HCT116 (cell line): ENCODE data around the gene FMO2. TPM values are rescaled to one million over a fixed set of nuclear protein-coding genes. Genes with fewer than 3 reads are reported as not detected.

Experiments
- ATAC-seq: fragments of 200-7000 bp; cut with Tn5 transposase; 2 replicates; pipeline ENCODE4 v1.9.1; 2020; ENCODE audit warnings: mild to moderate bottlenecking, moderate library complexity
- BruUV-seq: library from RNA; stranded (reverse); fragments of 400-500 nt; replicated peaks from 2 replicates; lab custom pipeline; 2021; lab: Mats Ljungman, UMichigan
- CTCF ChIA-PET: fragments of 300-600 bp; sonication (Branson Sonifier 250); formaldehyde crosslinking; loops from one replicate; lab custom pipeline; 2021; ENCODE audit warnings: antibody characterized with exemption; lab: Charles Lee
- POLR2A ChIA-PET: fragments of 300-600, 350-600 bp; sonication (Branson Sonifier 250); formaldehyde crosslinking; loops from one replicate; lab custom pipeline; 2021; ENCODE audit warnings: antibody characterized with exemption; lab: Charles Lee
- RAD21 ChIA-PET, 2 experiments: fragments of 300-600 bp; sonication (Branson Sonifier 250); formaldehyde crosslinking; loops; one replicate each; lab custom pipeline; 2023; ENCODE audit warnings: low total read pairs in 2 of 2; ENCODE audit not compliant: uncharacterized antibody in 2 of 2, unreplicated experiment in 2 of 2, low non-redundant PET in 1 of 2; lab: Charles Lee
- DNase-seq: peaks from one replicate; pipeline ENCODE4 v3.0.0-alpha.2; 2010; ENCODE audit warnings: low read depth, low spot score
- H2AFZ ChIP-seq: fragments of 200-600 bp; shearing (Covaris generic), sonication (generic); 2 replicates; pipeline ENCODE4 v1.6.1; 2017; ENCODE audit warnings: low read depth, mixed run types, mixed read lengths, antibody characterized with exemption, low read length; ENCODE audit not compliant: poor library complexity, severe bottlenecking
- H3K27ac ChIP-seq: 2 replicates; pipeline ENCODE4 v1.5.1; 2012; ENCODE audit warnings: low read depth, low read length
- H3K27me3 ChIP-seq: fragments of 200-600 bp; sonication (generic); 2 replicates; pipeline ENCODE4 v1.6.1; 2016; ENCODE audit warnings: mixed run types, low read length, mixed read lengths; ENCODE audit not compliant: insufficient read depth
- H3K36me3 ChIP-seq, 2 experiments: fragments of 200-500 bp in 1 of 2; fragments of 200-600 bp in 1 of 2; sonication (Bioruptor generic) in 1 of 2; sonication (generic) in 1 of 2; 2 replicates each; pipeline versions ENCODE4 v1.5.1 to v1.6.1; 2014 to 2016; ENCODE audit warnings: low read length in 2 of 2, inconsistent platforms in 1 of 2, mixed read lengths in 1 of 2, mixed run types in 1 of 2; ENCODE audit not compliant: insufficient read depth in 2 of 2, control insufficient read depth in 1 of 2
- H3K4me1 ChIP-seq, 2 experiments: fragments of 200-600 bp in 1 of 2; sonication (generic) in 1 of 2; 2 replicates each; pipeline versions ENCODE4 v1.5.1 to v1.6.1; 2012 to 2017; ENCODE audit warnings: low read length in 2 of 2, inconsistent platforms in 1 of 2, mild to moderate bottlenecking in 1 of 2, mixed read lengths in 1 of 2, mixed run types in 1 of 2, moderate library complexity in 1 of 2; ENCODE audit not compliant: insufficient read depth in 2 of 2, control insufficient read depth in 1 of 2
- H3K4me2 ChIP-seq: fragments of 200-600 bp; sonication (generic); 2 replicates; pipeline ENCODE4 v1.6.1; 2017; ENCODE audit warnings: mixed run types, low read length, mixed read lengths
- H3K4me3 ChIP-seq, 2 experiments: fragments of 200-600 bp in 1 of 2; sonication (generic) in 1 of 2; replicated peaks in 1 of 2; 2 replicates each; pipeline ENCODE4 v1.5.1; 2011 to 2016; ENCODE audit warnings: low read length in 2 of 2, control low read depth in 1 of 2, low read depth in 1 of 2, mild to moderate bottlenecking in 1 of 2, mixed read lengths in 1 of 2, mixed run types in 1 of 2
- H3K79me2 ChIP-seq: fragments of 200-600 bp; sonication (generic); 2 replicates; pipeline ENCODE4 v1.6.1; 2017; ENCODE audit warnings: mild to moderate bottlenecking, mixed run types, low read length, moderate library complexity, mixed read lengths; ENCODE audit not compliant: insufficient read depth
- H3K9ac ChIP-seq: fragments of 200-600 bp; sonication (generic); 2 replicates; pipeline ENCODE4 v1.6.1; 2016; ENCODE audit warnings: low read length, mixed read lengths
- H3K9me2 ChIP-seq: fragments of 200-600 bp; sonication (generic), shearing (Covaris generic); 2 replicates; pipeline ENCODE4 v1.6.1; 2017; ENCODE audit warnings: mixed run types, mild to moderate bottlenecking, moderate library complexity; ENCODE audit not compliant: insufficient read depth
- H3K9me3 ChIP-seq, 2 experiments: fragments of 200-500 bp in 1 of 2; fragments of 200-600 bp in 1 of 2; sonication (Bioruptor generic) in 1 of 2; sonication (generic) in 1 of 2; 2 replicates each; pipeline ENCODE4 v1.6.1; 2014 to 2017; ENCODE audit warnings: low read length in 2 of 2, mixed read lengths in 2 of 2, inconsistent platforms in 1 of 2, low read depth in 1 of 2, mild to moderate bottlenecking in 1 of 2, mixed run types in 1 of 2, moderate library complexity in 1 of 2; ENCODE audit not compliant: control insufficient read depth in 1 of 2, insufficient read depth in 1 of 2
- H4K20me1 ChIP-seq: fragments of 200-600 bp; sonication (generic), shearing (Covaris generic); 2 replicates; pipeline ENCODE4 v1.6.1; 2017; ENCODE audit warnings: mixed run types, mild to moderate bottlenecking, moderate library complexity; ENCODE audit not compliant: insufficient read depth
- EZH2 ChIP-seq: fragments of 200-600 bp; sonication (generic); IDR thresholded peaks from 2 replicates; pipeline ENCODE4 v1.6.1; 2017; ENCODE audit warnings: antibody characterized with exemption, mixed run types
- EZH2phosphoT487 ChIP-seq: fragments of 200-600 bp; IDR thresholded peaks from 2 replicates; pipeline ENCODE4 v1.6.1; 2018; ENCODE audit warnings: antibody characterized with exemption, borderline replicate concordance
- MAX ChIP-seq: IDR thresholded peaks from 2 replicates; pipeline ENCODE4 v1.6.1; 2012
- POLR2AphosphoS5 ChIP-seq: IDR thresholded peaks from 2 replicates; pipeline ENCODE4 v1.6.1; 2011; ENCODE audit warnings: mild to moderate bottlenecking, low read depth, low read length, moderate library complexity
- RAD21 ChIP-seq: IDR thresholded peaks from 2 replicates; pipeline ENCODE4 v1.6.1; 2012; ENCODE audit warnings: low read depth, mild to moderate bottlenecking
- ZFX ChIP-seq: fragments of 450-650 bp; IDR thresholded peaks from 2 replicates; pipeline ENCODE4 v1.6.1; 2017
- ZNF274 ChIP-seq: fragments of 200-500 bp; sonication (Bioruptor generic); IDR thresholded peaks from 2 replicates; pipeline ENCODE4 v1.6.1; 2014; ENCODE audit warnings: mild to moderate bottlenecking, low read depth, low read length, inconsistent platforms
- intact Hi-C: fragments of 100-400 bp; cut with micrococcal nuclease; formaldehyde crosslinking; loops from 2 replicates; pipeline ENCODE4 v1.10.0; 2022
- total RNA-seq: library from RNA; stranded (reverse); gene quantifications from one replicate; pipeline ENCODE4 v1.2.1, GENCODE V29; 2021; ENCODE audit not compliant: unreplicated experiment
- TF ChIP-seq, protein P1 (sequence below), 3 experiments: fragments of 200-600 bp in 1 of 3; sonication (generic) in 1 of 3; IDR thresholded peaks in 2 of 3; conservative IDR thresholded peaks in 1 of 3; 2 replicates each; pipeline ENCODE4 v1.5.1; 2012 to 2017; ENCODE audit warnings: low read depth in 2 of 3, low read length in 2 of 3, antibody characterized with exemption in 1 of 3, borderline replicate concordance in 1 of 3, control low read depth in 1 of 3, mild to moderate bottlenecking in 1 of 3, mixed read lengths in 1 of 3, mixed run types in 1 of 3, moderate library complexity in 1 of 3; ENCODE audit not compliant: insufficient read depth in 1 of 3

The FMO2 gene
- total RNA-seq, 1 experiment from 2014 or later: 0.30 TPM

DNA sequence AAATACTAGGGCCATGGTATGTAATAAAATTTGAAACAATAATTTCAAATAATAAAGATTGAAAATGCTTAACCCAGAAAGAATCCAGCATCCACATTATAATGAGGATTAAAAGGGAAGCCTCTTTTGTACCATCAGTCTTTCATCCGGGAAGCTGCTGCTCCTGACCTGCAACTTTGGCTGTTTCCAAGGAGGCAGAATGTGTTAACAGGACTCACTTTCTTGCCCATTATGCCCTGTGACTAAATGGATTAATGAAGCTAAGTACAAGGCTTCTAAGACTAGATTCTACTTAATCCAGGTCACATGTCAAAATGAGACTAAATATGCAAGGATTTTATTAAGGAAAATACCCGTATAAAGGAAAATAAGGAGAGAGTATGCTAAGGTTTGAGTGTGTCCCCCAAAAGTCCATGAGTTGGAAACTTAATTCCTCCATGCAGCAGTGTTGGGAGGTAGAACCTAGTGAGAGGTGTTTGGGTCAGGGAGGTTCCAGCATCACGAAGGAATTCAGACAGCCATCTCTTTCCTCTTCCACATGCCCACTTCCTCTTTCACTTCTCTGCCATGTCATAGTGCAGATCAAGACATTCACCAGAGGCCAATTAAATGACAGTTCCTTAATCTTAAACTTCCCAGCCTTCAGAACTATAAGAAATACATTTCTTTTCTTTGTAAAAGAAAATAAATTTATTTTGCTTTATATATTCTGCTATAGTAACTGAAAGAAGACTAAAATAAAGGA lies 27.7 kb downstream of the FMO2 start:
- CTCF ChIA-PET: interaction anchor here (1.2 to 1.3 kb wide), 2 partner anchors 14 to 15 kb away, joined by 3 to 4 read pairs; no protein-coding TSS in a partner anchor
- no peak for TF ChIP-seq EZH2phosphoT487
- TF ChIP-seq MAX: no peak
- intact Hi-C loops: no loop called here
- no peak overlapping the region for H3K4me2 ChIP-seq
- H3K9ac ChIP-seq: no peak overlapping the region
- H3K9me3 ChIP-seq: no peaks in the 10 kb centered on the region
- H3K4me1 ChIP-seq: no peaks in the 10 kb centered on the region
- H3K9me2 ChIP-seq: no peaks in the 10 kb centered on the region
- H3K27me3 ChIP-seq: no peaks in the 10 kb centered on the region
- no peak overlapping the region for H3K4me3 ChIP-seq
- no TSS peak for BruUV-seq
- H3K27ac ChIP-seq: no peak overlapping the region
- no peaks in the 10 kb centered on the region for H3K36me3 ChIP-seq
- H2AFZ ChIP-seq: no peak overlapping the region
- H4K20me1 ChIP-seq: no peaks in the 10 kb centered on the region
- H3K79me2 ChIP-seq: no peaks in the 10 kb centered on the region
- DNase-seq (no peak), ATAC-seq (no peak)
- POLR2A ChIA-PET: no interaction called here
- RAD21 ChIA-PET: no interaction called here

DNA sequence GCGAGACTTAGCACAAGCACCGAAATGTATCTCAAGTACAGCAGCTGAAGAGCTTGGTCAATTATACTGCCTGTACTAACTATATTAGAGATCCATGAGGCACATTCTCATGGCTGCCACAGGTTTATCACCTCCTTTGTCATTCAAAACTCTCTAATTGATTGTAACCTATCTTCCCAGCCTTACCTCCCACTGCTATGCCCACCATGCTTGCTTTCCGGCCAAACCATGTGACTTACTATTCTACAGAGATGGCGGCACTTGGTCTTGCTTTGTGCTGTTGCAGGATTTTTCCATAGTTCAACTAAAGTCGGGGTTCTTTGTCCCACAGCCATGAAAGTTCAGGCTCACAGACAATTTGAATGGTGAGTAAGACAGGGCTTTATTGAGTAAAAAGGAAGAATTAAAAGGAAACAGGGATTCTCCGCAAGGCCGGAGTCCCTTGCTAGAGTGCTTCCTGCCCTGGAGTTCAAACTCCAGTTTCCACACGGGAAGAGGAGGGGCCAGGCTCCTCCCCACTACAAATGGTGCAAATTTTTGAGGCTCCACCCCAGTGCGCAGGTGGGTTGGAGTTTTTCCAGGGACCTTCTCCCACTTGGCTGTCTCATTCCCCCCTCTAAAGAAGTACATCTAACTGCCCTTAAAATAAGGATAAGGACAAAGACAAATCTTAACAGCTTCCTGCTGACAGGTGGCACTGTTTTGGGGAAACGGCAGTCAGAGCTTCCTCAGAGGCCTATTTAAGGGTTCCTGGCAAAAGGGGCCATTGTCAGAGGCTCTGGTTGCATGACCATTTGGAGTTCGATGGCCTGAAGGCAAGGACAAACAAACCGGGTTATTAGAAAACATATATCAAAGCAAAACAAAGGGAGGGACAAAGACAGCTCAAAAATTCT lies 28.7 kb downstream of the FMO2 start:
- H4K20me1 ChIP-seq: no peaks in the 10 kb centered on the region
- H3K9ac ChIP-seq: no peak overlapping the region
- no peaks in the 10 kb centered on the region for H3K4me1 ChIP-seq
- H2AFZ ChIP-seq: no peak overlapping the region
- ChIA-PET RAD21 (no interaction called here), POLR2A (no interaction called here), CTCF (interaction anchor here (0.8 to 1.3 kb wide), 4 partner anchors 8 to 247 kb away, joined by 3 to 4 read pairs (median 4); partner anchors contain the start of gene FMO4)
- H3K27ac ChIP-seq: no peak overlapping the region
- H3K36me3 ChIP-seq: no peaks in the 10 kb centered on the region
- H3K9me3 ChIP-seq: no peaks in the 10 kb centered on the region
- intact Hi-C loops: no loop called here
- no TSS peak for BruUV-seq
- no peaks in the 10 kb centered on the region for H3K27me3 ChIP-seq
- no peak overlapping the region for H3K4me3 ChIP-seq
- H3K4me2 ChIP-seq: no peak overlapping the region
- no peaks in the 10 kb centered on the region for H3K9me2 ChIP-seq
- DNase-seq (no peak), ATAC-seq (peak; percentile 73)
- no peaks in the 10 kb centered on the region for H3K79me2 ChIP-seq
- TF ChIP-seq MAX (no peak), ZNF274 (no peak), RAD21 (no peak), EZH2 (no peak), POLR2AphosphoS5 (no peak), ZFX (no peak), EZH2phosphoT487 (no peak)
- TF ChIP-seq, protein P1, sequence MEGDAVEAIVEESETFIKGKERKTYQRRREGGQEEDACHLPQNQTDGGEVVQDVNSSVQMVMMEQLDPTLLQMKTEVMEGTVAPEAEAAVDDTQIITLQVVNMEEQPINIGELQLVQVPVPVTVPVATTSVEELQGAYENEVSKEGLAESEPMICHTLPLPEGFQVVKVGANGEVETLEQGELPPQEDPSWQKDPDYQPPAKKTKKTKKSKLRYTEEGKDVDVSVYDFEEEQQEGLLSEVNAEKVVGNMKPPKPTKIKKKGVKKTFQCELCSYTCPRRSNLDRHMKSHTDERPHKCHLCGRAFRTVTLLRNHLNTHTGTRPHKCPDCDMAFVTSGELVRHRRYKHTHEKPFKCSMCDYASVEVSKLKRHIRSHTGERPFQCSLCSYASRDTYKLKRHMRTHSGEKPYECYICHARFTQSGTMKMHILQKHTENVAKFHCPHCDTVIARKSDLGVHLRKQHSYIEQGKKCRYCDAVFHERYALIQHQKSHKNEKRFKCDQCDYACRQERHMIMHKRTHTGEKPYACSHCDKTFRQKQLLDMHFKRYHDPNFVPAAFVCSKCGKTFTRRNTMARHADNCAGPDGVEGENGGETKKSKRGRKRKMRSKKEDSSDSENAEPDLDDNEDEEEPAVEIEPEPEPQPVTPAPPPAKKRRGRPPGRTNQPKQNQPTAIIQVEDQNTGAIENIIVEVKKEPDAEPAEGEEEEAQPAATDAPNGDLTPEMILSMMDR (IDR thresholded peaks at IDR 0.05 in 2 of 3, conservative IDR thresholded peaks at IDR 0.05 in 1 of 3; ENCODE audit: borderline replicate concordance in 1 of 3, insufficient read depth in 1 of 3, low read depth in 2 of 3, low read length in 2 of 3): peak in 2 of 3 experiments; percentile 8 to 25; a peak in 1 of 6 replicates
